ENCODE measurements around the gene NSMCE1.

DNA sequence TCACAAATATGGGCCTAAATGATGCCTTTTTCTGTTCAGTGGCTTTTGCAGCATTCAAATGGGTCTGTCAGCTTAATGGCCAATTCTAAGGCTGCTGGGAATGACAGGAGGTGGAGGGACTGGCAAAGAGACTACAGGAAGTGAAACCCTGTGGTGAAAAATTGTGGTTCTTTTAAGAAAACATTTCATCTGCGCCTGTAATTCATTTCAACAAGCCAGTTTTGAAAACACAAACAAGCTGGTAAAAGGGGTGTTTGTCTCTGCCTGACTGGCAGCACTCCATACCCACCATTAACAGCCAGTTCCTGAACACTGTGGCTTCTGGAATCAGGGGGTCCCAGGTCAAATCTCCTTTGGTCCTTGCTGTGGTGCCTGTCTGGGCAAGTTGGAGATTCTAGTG, 68.8 kb downstream of the NSMCE1 start:
- TF ChIP-seq POLR2A (IDR thresholded peaks at IDR 0.05) = no peak
- TF ChIP-seq, protein P1, sequence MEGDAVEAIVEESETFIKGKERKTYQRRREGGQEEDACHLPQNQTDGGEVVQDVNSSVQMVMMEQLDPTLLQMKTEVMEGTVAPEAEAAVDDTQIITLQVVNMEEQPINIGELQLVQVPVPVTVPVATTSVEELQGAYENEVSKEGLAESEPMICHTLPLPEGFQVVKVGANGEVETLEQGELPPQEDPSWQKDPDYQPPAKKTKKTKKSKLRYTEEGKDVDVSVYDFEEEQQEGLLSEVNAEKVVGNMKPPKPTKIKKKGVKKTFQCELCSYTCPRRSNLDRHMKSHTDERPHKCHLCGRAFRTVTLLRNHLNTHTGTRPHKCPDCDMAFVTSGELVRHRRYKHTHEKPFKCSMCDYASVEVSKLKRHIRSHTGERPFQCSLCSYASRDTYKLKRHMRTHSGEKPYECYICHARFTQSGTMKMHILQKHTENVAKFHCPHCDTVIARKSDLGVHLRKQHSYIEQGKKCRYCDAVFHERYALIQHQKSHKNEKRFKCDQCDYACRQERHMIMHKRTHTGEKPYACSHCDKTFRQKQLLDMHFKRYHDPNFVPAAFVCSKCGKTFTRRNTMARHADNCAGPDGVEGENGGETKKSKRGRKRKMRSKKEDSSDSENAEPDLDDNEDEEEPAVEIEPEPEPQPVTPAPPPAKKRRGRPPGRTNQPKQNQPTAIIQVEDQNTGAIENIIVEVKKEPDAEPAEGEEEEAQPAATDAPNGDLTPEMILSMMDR (IDR thresholded peaks at IDR 0.05) = no peak
